ENCODE results near the gene SAE1. TPM values are rescaled to one million over a fixed set of nuclear protein-coding genes. Genes with fewer than 3 reads are reported as not detected.

The SAE1 gene
- total RNA-seq, 1 donor from 2014 or later: 137 TPM

GRCh38 chr19:47144630-47145029 is 14.0 kb downstream of the SAE1 start:
- Mint-ChIP-seq H3K27ac (no peak overlapping the region), H3K36me3 (peaks cover 30% of the 10 kb centered on the region), H3K27me3 (ENCODE audit: low read depth) (no peaks in the 10 kb centered on the region), H3K4me3 (no peak overlapping the region), H3K4me1 (peaks cover 27% of the 10 kb centered on the region), H3K9me3 (no peaks in the 10 kb centered on the region)
- no peak for TF ChIP-seq CTCF (IDR thresholded peaks at IDR 0.05; ENCODE audit: unreplicated experiment)
- DNase-seq (ENCODE audit: low spot score in 2 of 2, unreplicated experiment in 2 of 2): no peak

GRCh38 chr19:47145639-47146486 is 15.2 kb downstream of the SAE1 start:
- Mint-ChIP-seq H3K36me3 (peaks cover 32% of the 10 kb centered on the region), H3K4me3 (no peak overlapping the region), H3K27ac (peak overlapping the region; percentile 47), H3K4me1 (peaks cover 37% of the 10 kb centered on the region), H3K9me3 (no peaks in the 10 kb centered on the region), H3K27me3 (ENCODE audit: low read depth) (no peaks in the 10 kb centered on the region)
- no peak for DNase-seq (ENCODE audit: low spot score in 2 of 2, unreplicated experiment in 2 of 2)
- no peak for TF ChIP-seq CTCF (IDR thresholded peaks at IDR 0.05; ENCODE audit: unreplicated experiment)

GRCh38 chr19:47146920-47147319 is 16.3 kb downstream of the SAE1 start:
- no peak for TF ChIP-seq CTCF (IDR thresholded peaks at IDR 0.05; ENCODE audit: unreplicated experiment)
- no peaks in the 10 kb centered on the region for H3K9me3 Mint-ChIP-seq
- H3K36me3 Mint-ChIP-seq: peaks cover 35% of the 10 kb centered on the region
- H3K4me1 Mint-ChIP-seq: peaks cover 39% of the 10 kb centered on the region
- H3K27me3 Mint-ChIP-seq (ENCODE audit: low read depth): no peaks in the 10 kb centered on the region
- peak overlapping the region; percentile 57 for H3K27ac Mint-ChIP-seq
- no peak for DNase-seq (ENCODE audit: low spot score in 2 of 2, unreplicated experiment in 2 of 2)
- H3K4me3 Mint-ChIP-seq: no peak overlapping the region

GRCh38 chr19:47151627-47152026 is 21.0 kb downstream of the SAE1 start:
- Mint-ChIP-seq H3K36me3 (peaks cover 28% of the 10 kb centered on the region), H3K27me3 (ENCODE audit: low read depth) (no peaks in the 10 kb centered on the region), H3K4me1 (peaks cover 46% of the 10 kb centered on the region), H3K9me3 (no peaks in the 10 kb centered on the region), H3K4me3 (peak overlapping the region; percentile 11), H3K27ac (peak overlapping the region; percentile 93)
- no peak for DNase-seq (ENCODE audit: low spot score in 2 of 2, unreplicated experiment in 2 of 2)
- no peak for TF ChIP-seq CTCF (IDR thresholded peaks at IDR 0.05; ENCODE audit: unreplicated experiment)

GRCh38 chr19:47152205-47152604 is 21.6 kb downstream of the SAE1 start:
- TF ChIP-seq CTCF (IDR thresholded peaks at IDR 0.05; ENCODE audit: unreplicated experiment): no peak
- H3K4me3 Mint-ChIP-seq: peak overlapping the region; percentile 42
- no peaks in the 10 kb centered on the region for H3K27me3 Mint-ChIP-seq (ENCODE audit: low read depth)
- H3K4me1 Mint-ChIP-seq: peaks cover 52% of the 10 kb centered on the region
- H3K9me3 Mint-ChIP-seq: no peaks in the 10 kb centered on the region
- no peak for DNase-seq (ENCODE audit: low spot score in 2 of 2, unreplicated experiment in 2 of 2)
- peak overlapping the region; percentile 93 for H3K27ac Mint-ChIP-seq
- peaks cover 29% of the 10 kb centered on the region for H3K36me3 Mint-ChIP-seq

Data from mesothelial cell of epicardium (in vitro differentiated cells).